ENCODE results near the gene SMYD2. TPM values are rescaled to one million over a fixed set of nuclear protein-coding genes. Genes with fewer than 3 reads are reported as not detected.
A peak's percentile ranks its signal among the peaks of the same experiment; 100 is the strongest.

Gene SMYD2
- total RNA-seq, 1 donor from 2014 or later: 63.2 TPM

DNA sequence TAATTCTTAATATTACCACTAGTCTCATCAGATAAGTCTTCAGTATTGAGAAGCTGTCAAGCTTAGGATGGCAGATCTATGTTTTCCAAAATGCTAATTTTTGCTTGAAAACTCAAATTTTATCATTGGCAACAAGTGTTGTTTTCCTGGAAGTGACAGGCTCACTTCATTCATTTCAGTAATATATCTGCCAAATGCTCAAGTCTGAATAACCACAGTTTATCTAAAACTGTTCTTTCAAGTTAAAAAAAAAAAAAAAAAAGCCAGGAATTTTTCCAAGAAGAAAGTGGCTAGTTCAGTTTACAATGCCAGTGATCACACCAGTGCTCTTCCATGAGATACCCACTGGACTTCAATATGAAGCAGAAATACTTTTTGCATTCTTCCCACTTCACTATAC is 20.6 kb downstream of the SMYD2 start:
- H3K4me3 ChIP-seq (ENCODE audit: low read length in 3 of 3): no peak overlapping the region
- H3K9me3 ChIP-seq (ENCODE audit: control insufficient read depth in 3 of 3, low read length in 3 of 3): no peaks in the 10 kb centered on the region
- H3K27ac ChIP-seq (ENCODE audit: low read depth, low read length): no peak overlapping the region
- H3K9ac ChIP-seq (ENCODE audit: low read depth in 1 of 3, low read length in 3 of 3): no peak overlapping the region
- H3K4me1 ChIP-seq (ENCODE audit: control insufficient read depth in 3 of 3, insufficient read depth in 3 of 3, low read length in 3 of 3): peaks cover 3 to 15% (median 8%) of the 10 kb centered on the region in 3 donors
- no peaks in the 10 kb centered on the region for H3K36me3 ChIP-seq (ENCODE audit: control insufficient read depth in 3 of 3, insufficient read depth in 3 of 3, low read length in 3 of 3)
- no peaks in the 10 kb centered on the region for H3K27me3 ChIP-seq (ENCODE audit: control insufficient read depth in 3 of 3, insufficient read depth in 3 of 3, low read length in 3 of 3)

DNA sequence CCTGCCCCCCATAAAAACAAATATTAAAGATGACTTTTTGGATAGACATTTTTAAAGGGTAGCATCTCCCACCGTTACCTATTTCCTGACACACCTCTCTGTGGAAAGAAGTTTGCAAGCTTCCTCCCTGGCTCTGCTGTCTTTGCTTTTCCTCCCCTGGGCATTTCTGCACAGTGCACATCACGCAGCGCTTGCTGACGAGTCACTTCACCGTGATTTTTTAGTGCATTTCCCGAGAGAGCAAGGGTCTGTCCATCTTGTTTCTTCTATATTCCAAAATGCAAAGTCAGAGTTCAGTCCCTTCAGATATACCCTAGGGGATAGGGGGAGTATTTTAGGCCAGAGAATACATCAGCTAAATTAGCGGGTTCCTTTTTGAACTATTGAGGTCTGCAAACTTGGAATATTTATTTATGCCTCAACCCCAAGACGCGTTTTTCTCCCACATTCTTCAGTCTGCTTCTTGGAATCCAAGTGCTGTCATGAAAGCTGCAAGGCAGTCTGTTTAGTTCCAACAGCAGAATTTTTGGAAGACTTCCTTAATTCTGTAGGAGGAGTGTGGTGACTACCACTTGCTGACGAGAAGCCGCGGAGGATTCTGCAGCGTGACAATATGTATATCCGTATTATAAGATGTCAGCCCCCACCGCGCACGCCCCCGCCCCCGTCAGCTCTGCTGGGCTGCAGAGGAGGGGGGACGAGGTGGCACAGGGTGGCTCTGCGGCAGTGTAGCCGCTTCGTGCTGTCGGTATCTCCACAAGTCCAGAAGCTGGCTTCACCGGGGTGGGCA is 22.4 kb downstream of the SMYD2 start:
- peak overlapping the region in 1 of 3 donors; percentile 38 for H3K4me3 ChIP-seq (ENCODE audit: low read length in 3 of 3)
- H3K27me3 ChIP-seq (ENCODE audit: control insufficient read depth in 3 of 3, insufficient read depth in 3 of 3, low read length in 3 of 3): no peaks in the 10 kb centered on the region
- H3K9me3 ChIP-seq (ENCODE audit: control insufficient read depth in 3 of 3, low read length in 3 of 3): no peaks in the 10 kb centered on the region
- H3K27ac ChIP-seq (ENCODE audit: low read depth, low read length): no peak overlapping the region
- peaks cover 3 to 4% (median 3%) of the 10 kb centered on the region in 3 donors for H3K4me1 ChIP-seq (ENCODE audit: control insufficient read depth in 3 of 3, insufficient read depth in 3 of 3, low read length in 3 of 3)
- H3K36me3 ChIP-seq (ENCODE audit: control insufficient read depth in 3 of 3, insufficient read depth in 3 of 3, low read length in 3 of 3): no peaks in the 10 kb centered on the region
- no peak overlapping the region for H3K9ac ChIP-seq (ENCODE audit: low read depth in 1 of 3, low read length in 3 of 3)

DNA sequence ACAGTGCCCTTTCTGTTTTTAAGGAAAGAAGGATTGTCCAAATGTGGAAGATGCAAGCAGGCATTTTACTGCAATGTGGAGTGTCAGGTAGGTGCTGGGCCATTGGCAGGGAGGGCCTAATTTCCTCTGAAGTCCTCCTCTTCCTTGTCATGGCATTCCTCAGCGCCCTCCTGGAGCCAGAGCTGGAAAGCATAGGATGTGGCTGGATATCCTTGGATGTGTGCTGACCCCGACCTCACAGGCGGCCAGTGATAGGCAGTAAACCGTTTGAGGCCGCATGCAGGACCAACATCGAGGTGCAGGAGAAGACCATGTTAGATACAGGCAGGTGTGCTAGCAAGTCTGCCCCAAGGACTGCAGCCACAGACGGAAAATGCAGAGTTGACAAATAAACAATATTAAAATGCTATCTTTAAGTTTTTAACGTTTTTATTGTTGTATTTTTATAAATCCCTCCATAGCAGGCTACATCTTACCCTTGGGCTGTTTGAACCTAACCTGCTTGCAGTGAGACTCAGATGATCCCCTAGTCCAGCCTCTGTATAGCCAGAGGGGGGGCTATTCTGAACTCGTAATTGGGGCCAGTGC is 24.3 kb downstream of the SMYD2 start:
- Histone ChIP-seq H3K4me3 (ENCODE audit: low read length in 3 of 3) (no peak overlapping the region), H3K27me3 (ENCODE audit: control insufficient read depth in 3 of 3, insufficient read depth in 3 of 3, low read length in 3 of 3) (no peaks in the 10 kb centered on the region), H3K9me3 (ENCODE audit: control insufficient read depth in 3 of 3, low read length in 3 of 3) (no peaks in the 10 kb centered on the region), H3K4me1 (ENCODE audit: control insufficient read depth in 3 of 3, insufficient read depth in 3 of 3, low read length in 3 of 3) (peaks cover 3 to 4% (median 3%) of the 10 kb centered on the region in 3 donors), H3K36me3 (ENCODE audit: control insufficient read depth in 3 of 3, insufficient read depth in 3 of 3, low read length in 3 of 3) (no peaks in the 10 kb centered on the region), H3K9ac (ENCODE audit: low read depth in 1 of 3, low read length in 3 of 3) (no peak overlapping the region), H3K27ac (ENCODE audit: low read depth, low read length) (no peak overlapping the region)

DNA sequence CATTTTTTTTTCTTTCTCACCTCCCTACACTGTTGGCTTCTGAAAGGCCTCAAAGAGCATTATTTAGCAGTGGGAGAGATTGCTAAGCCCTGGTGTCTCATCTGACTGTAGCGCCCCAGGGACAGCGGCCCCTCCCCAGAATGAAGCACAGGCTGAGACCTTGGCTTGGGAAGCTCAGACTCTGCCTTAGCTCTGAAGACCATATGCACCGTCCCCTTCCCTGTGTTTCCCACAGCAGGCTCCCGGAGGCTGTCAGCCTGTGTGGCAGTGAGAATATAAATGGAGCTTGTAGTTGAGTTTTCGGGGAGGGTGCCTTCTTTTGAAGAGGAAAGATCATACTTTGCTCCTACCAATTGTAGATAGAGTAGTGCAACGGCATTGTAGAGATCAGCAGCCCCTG is 25.3 kb downstream of the SMYD2 start:
- H3K4me1 ChIP-seq (ENCODE audit: control insufficient read depth in 3 of 3, insufficient read depth in 3 of 3, low read length in 3 of 3): peaks cover 6 to 9% (median 6%) of the 10 kb centered on the region in 3 donors
- H3K27ac ChIP-seq (ENCODE audit: low read depth, low read length): no peak overlapping the region
- no peaks in the 10 kb centered on the region for H3K9me3 ChIP-seq (ENCODE audit: control insufficient read depth in 3 of 3, low read length in 3 of 3)
- no peaks in the 10 kb centered on the region for H3K36me3 ChIP-seq (ENCODE audit: control insufficient read depth in 3 of 3, insufficient read depth in 3 of 3, low read length in 3 of 3)
- no peaks in the 10 kb centered on the region for H3K27me3 ChIP-seq (ENCODE audit: control insufficient read depth in 3 of 3, insufficient read depth in 3 of 3, low read length in 3 of 3)
- no peak overlapping the region for H3K9ac ChIP-seq (ENCODE audit: low read depth in 1 of 3, low read length in 3 of 3)
- H3K4me3 ChIP-seq (ENCODE audit: low read length in 3 of 3): no peak overlapping the region

DNA sequence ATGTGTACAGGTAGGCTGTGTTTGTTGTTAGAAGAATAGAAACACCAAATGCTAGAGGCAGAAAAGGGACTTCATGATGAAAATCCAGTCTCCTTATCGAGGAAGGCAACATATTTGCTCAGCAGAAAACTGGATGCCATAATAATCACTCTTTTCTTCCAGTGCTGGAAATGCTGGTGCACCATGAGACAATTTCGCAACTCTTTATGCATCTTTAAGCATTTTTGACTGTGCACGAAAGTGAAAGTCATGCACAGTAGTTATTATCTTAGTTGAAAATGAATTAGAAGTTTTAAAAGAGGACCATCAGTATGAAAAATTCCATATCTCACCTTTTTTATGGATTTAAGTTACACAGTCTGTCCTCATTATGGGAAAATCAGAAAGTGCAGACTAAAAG is 29.1 kb downstream of the SMYD2 start:
- H3K9ac ChIP-seq (ENCODE audit: low read depth in 1 of 3, low read length in 3 of 3): no peak overlapping the region
- no peak overlapping the region for H3K4me3 ChIP-seq (ENCODE audit: low read length in 3 of 3)
- peaks cover 17 to 21% (median 20%) of the 10 kb centered on the region in 3 donors for H3K4me1 ChIP-seq (ENCODE audit: control insufficient read depth in 3 of 3, insufficient read depth in 3 of 3, low read length in 3 of 3)
- H3K9me3 ChIP-seq (ENCODE audit: control insufficient read depth in 3 of 3, low read length in 3 of 3): no peaks in the 10 kb centered on the region
- peaks cover 0 to 2% (median 0%) of the 10 kb centered on the region in 3 donors for H3K36me3 ChIP-seq (ENCODE audit: control insufficient read depth in 3 of 3, insufficient read depth in 3 of 3, low read length in 3 of 3)
- H3K27ac ChIP-seq (ENCODE audit: low read depth, low read length): no peak overlapping the region
- no peaks in the 10 kb centered on the region for H3K27me3 ChIP-seq (ENCODE audit: control insufficient read depth in 3 of 3, insufficient read depth in 3 of 3, low read length in 3 of 3)

DNA sequence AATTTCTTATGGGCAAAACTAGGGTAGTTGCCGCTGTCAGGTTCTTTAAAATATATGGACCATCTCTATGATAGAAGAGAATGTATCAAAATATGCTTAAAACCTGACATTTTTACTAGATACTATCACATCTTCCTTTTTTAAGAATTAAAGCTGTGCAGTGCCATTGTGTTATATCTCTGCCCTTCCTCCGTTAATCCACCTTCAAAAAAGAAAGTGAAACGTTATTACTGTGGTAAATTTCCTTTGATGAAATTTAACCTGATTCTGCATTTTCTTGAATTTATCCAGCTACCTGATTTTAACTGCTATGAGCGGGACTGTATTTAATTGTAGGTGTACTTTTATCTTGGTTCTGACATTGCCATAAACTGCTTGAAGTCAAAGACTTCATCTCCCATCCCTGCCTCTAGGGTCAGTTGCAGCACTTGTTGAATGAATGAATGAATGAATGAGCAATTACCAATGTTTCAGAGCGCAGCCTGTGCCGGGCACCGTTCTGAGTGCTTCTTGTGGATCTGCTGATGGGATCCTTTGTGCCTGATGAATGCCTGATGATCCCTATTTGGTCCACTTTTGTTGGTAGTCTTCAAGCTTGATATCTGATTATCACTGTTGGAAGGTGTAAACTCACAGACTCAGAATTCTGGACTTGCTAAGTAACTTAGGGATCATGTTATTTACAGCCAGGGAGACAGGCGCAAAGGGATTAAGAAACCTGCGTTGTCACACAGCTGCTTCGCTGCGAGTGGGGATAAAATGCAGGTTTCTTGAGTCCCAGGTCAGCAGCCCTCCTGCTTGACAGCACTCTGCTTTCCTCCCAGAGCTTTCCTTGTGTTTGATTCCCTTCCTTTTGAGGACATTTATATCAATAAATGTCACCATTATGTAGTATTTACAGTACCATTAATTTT is 30.1 kb downstream of the SMYD2 start:
- H3K4me1 ChIP-seq (ENCODE audit: control insufficient read depth in 3 of 3, insufficient read depth in 3 of 3, low read length in 3 of 3): peaks cover 18 to 25% (median 20%) of the 10 kb centered on the region in 3 donors
- H3K9ac ChIP-seq (ENCODE audit: low read depth in 1 of 3, low read length in 3 of 3): no peak overlapping the region
- no peaks in the 10 kb centered on the region for H3K27me3 ChIP-seq (ENCODE audit: control insufficient read depth in 3 of 3, insufficient read depth in 3 of 3, low read length in 3 of 3)
- H3K4me3 ChIP-seq (ENCODE audit: low read length in 3 of 3): no peak overlapping the region
- H3K27ac ChIP-seq (ENCODE audit: low read depth, low read length): no peak overlapping the region
- H3K9me3 ChIP-seq (ENCODE audit: control insufficient read depth in 3 of 3, low read length in 3 of 3): no peaks in the 10 kb centered on the region
- peaks cover 0 to 2% (median 0%) of the 10 kb centered on the region in 3 donors for H3K36me3 ChIP-seq (ENCODE audit: control insufficient read depth in 3 of 3, insufficient read depth in 3 of 3, low read length in 3 of 3)

DNA sequence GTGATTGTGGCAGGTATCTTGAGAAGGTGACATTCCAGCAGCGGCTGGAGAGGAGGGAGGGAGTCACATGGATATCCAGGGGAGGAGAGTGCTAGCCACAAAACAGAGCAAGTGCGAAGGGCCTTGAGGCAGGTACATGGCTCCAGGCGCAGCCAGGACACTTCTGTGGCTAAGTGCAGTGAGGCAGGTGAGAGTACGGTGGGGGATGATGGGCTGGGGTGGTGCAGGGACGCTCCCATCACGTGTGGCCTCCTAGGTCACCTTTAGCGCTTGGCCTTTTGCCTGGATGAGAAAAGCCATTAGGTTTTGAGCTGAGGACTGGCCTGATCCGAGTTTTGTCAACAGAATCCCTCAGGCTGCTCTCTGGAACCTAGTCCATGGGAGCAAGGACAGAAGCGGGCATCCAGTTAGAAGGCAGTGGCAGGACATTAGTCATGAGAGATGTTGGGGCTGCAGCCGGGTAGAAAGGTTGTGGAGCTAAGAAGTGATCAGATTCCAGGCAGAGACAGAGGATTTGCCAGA is 31.6 kb downstream of the SMYD2 start:
- no peak overlapping the region for H3K4me3 ChIP-seq (ENCODE audit: low read length in 3 of 3)
- peaks cover 0 to 2% (median 0%) of the 10 kb centered on the region in 3 donors for H3K36me3 ChIP-seq (ENCODE audit: control insufficient read depth in 3 of 3, insufficient read depth in 3 of 3, low read length in 3 of 3)
- H3K4me1 ChIP-seq (ENCODE audit: control insufficient read depth in 3 of 3, insufficient read depth in 3 of 3, low read length in 3 of 3): peaks cover 23 to 32% (median 30%) of the 10 kb centered on the region in 3 donors
- no peaks in the 10 kb centered on the region for H3K9me3 ChIP-seq (ENCODE audit: control insufficient read depth in 3 of 3, low read length in 3 of 3)
- H3K27me3 ChIP-seq (ENCODE audit: control insufficient read depth in 3 of 3, insufficient read depth in 3 of 3, low read length in 3 of 3): no peaks in the 10 kb centered on the region
- peak overlapping the region in 1 of 3 donors; percentile 62 for H3K9ac ChIP-seq (ENCODE audit: low read depth in 1 of 3, low read length in 3 of 3)
- peak overlapping the region; percentile 42 for H3K27ac ChIP-seq (ENCODE audit: low read depth, low read length)

DNA sequence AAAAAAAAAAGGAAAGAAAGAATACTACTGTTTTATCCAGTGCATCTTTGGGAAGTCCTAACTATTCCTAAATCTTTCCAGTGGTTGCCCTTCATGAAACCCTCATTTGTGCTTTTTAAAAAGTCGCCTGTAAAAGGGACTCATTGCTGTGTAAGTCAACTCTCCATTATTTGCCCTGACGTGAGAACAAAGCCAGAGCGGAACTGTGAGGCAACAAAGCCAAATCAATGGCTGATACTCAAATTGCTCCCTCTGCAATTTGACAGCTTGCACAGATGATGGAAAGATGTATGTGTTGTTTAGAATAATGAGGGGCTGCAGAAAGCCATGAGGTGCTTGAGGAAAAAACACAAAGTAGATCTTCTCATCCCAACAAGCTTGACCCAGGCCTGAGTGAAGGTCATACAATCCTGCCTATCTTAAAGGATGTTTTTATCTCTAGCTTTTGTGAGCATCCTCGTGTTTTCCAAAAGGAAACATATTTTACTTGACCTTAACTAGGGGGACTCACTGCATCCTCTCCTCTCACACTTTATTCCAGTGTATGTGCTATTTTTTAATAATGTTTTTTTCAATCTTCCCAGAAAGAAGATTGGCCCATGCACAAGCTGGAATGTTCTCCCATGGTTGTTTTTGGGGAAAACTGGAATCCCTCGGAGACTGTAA is 33.4 kb downstream of the SMYD2 start:
- Histone ChIP-seq H3K4me3 (ENCODE audit: low read length in 3 of 3) (no peak overlapping the region), H3K4me1 (ENCODE audit: control insufficient read depth in 3 of 3, insufficient read depth in 3 of 3, low read length in 3 of 3) (peaks cover 25 to 33% (median 31%) of the 10 kb centered on the region in 3 donors), H3K27ac (ENCODE audit: low read depth, low read length) (no peak overlapping the region), H3K36me3 (ENCODE audit: control insufficient read depth in 3 of 3, insufficient read depth in 3 of 3, low read length in 3 of 3) (peaks cover 3 to 5% (median 4%) of the 10 kb centered on the region in 3 donors), H3K9ac (ENCODE audit: low read depth in 1 of 3, low read length in 3 of 3) (no peak overlapping the region), H3K27me3 (ENCODE audit: control insufficient read depth in 3 of 3, insufficient read depth in 3 of 3, low read length in 3 of 3) (no peaks in the 10 kb centered on the region), H3K9me3 (ENCODE audit: control insufficient read depth in 3 of 3, low read length in 3 of 3) (no peaks in the 10 kb centered on the region)

DNA sequence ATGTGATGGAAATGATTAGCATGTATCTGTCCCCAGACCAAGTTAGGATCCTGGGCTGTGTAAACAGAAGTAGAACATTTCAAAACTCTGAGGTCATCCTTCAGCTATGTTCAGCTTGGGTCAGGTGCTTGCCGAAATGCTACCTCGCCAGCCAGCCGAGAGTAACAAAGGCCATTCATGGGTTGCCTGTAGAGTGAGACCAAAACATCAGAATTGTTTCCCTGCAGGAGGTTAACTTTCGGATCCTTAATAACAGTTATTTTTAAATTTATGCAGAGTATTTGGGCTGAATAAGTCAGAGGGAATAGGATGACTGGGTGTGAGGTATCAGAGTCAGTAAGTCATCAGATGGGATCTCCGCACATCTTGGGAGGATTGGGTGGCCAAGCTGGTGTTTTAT is 35.6 kb downstream of the SMYD2 start:
- H3K9me3 ChIP-seq (ENCODE audit: control insufficient read depth in 3 of 3, low read length in 3 of 3): no peaks in the 10 kb centered on the region
- no peaks in the 10 kb centered on the region for H3K27me3 ChIP-seq (ENCODE audit: control insufficient read depth in 3 of 3, insufficient read depth in 3 of 3, low read length in 3 of 3)
- peak overlapping the region; percentile 46 for H3K27ac ChIP-seq (ENCODE audit: low read depth, low read length)
- peaks cover 6 to 17% (median 7%) of the 10 kb centered on the region in 3 donors for H3K36me3 ChIP-seq (ENCODE audit: control insufficient read depth in 3 of 3, insufficient read depth in 3 of 3, low read length in 3 of 3)
- peaks cover 19 to 29% (median 27%) of the 10 kb centered on the region in 3 donors for H3K4me1 ChIP-seq (ENCODE audit: control insufficient read depth in 3 of 3, insufficient read depth in 3 of 3, low read length in 3 of 3)
- no peak overlapping the region for H3K9ac ChIP-seq (ENCODE audit: low read depth in 1 of 3, low read length in 3 of 3)
- H3K4me3 ChIP-seq (ENCODE audit: low read length in 3 of 3): no peak overlapping the region

All from skeletal muscle tissue (tissue), 4 donors.